Fibroblast of villous mesenchyme (primary cell): Measurements from ENCODE around the gene FOXO1. TPM values are rescaled to one million over a fixed set of nuclear protein-coding genes. Genes with fewer than 3 reads are reported as not detected.

Experiments
- DNase-seq: peaks from one replicate; pipeline ENCODE4 v3.0.0-alpha.2; 2010; ENCODE audit warnings: low read depth
- H3K4me3 ChIP-seq: 2 replicates; pipeline ENCODE4 v1.5.1; 2011; ENCODE audit warnings: low read depth, mild to moderate bottlenecking, low read length
- total RNA-seq: library from RNA; depleted of rRNA; stranded (reverse); fragments of >200 nt; gene quantifications from 2 replicates; pipeline ENCODE4 v1.2.3, GENCODE V29; 2012
- TF ChIP-seq, protein P1 (sequence below): IDR thresholded peaks from 2 replicates; pipeline ENCODE4 v1.5.1; 2012; ENCODE audit warnings: low read depth, mild to moderate bottlenecking, low read length; ENCODE audit not compliant: insufficient read depth

The FOXO1 gene
- total RNA-seq, 1 donor, result 9.5 TPM

DNA sequence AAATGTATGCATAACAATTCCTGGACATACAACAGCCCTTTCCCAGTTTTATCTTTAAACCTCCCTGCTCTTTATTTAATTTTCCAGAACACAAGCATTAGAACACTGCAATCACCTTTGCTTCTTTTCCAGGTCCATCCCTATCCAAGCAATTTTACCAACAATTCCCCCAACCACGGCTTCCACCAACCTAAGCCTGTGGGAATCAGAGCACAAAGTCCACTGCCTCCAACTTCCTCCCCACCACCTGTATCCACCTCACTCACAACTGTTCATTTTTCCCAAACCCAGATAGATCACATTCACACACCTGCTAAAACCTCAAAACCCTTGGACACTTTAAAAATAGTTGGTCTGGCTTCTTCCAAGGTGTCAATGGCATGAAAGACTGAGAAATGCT lies 39.5 kb downstream of the FOXO1 start:
- TF ChIP-seq, protein P1, sequence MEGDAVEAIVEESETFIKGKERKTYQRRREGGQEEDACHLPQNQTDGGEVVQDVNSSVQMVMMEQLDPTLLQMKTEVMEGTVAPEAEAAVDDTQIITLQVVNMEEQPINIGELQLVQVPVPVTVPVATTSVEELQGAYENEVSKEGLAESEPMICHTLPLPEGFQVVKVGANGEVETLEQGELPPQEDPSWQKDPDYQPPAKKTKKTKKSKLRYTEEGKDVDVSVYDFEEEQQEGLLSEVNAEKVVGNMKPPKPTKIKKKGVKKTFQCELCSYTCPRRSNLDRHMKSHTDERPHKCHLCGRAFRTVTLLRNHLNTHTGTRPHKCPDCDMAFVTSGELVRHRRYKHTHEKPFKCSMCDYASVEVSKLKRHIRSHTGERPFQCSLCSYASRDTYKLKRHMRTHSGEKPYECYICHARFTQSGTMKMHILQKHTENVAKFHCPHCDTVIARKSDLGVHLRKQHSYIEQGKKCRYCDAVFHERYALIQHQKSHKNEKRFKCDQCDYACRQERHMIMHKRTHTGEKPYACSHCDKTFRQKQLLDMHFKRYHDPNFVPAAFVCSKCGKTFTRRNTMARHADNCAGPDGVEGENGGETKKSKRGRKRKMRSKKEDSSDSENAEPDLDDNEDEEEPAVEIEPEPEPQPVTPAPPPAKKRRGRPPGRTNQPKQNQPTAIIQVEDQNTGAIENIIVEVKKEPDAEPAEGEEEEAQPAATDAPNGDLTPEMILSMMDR, result no peak
- no peak for DNase-seq
- no peak overlapping the region for H3K4me3 ChIP-seq

DNA sequence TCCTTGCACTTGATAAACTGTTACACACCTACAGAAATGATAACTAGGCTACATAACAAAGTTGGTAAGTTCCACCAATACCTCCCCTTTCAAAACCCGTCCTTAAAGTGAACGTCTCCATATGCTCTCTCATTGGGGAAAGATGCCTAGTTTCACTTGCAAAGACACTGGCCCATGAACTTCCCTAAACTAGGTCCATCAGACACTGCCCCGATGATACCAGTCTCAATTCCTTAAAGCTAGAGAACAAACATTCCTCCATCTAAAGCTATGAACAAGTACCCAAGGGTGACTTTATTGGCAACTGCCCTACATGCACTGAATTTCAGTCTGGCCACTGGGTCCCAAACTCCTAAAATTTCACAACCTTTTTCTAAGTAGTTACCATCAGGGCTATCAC lies 39.9 kb downstream of the FOXO1 start:
- H3K4me3 ChIP-seq, result no peak overlapping the region
- DNase-seq, result no peak
- TF ChIP-seq, protein P1, result no peak

DNA sequence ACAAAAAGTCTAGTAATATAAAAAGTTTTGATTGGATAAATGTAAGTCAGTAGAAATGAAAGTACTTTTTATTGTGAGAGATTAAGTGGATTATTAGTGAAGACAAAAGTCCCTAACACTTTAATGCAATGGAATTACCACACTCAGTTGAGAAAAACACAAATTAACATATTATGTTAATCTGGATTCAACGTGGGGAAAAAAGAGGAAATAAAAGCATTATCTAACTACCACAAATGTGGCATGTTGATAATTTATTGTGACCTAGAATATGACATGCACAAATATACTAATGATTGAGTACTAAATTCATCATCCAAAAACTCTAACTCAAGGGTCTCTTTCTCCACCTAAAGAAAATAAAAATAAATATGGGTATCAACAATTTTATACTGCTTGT lies 41.5 kb downstream of the FOXO1 start:
- TF ChIP-seq, protein P1, result no peak
- no peak overlapping the region for H3K4me3 ChIP-seq
- DNase-seq, result no peak

DNA sequence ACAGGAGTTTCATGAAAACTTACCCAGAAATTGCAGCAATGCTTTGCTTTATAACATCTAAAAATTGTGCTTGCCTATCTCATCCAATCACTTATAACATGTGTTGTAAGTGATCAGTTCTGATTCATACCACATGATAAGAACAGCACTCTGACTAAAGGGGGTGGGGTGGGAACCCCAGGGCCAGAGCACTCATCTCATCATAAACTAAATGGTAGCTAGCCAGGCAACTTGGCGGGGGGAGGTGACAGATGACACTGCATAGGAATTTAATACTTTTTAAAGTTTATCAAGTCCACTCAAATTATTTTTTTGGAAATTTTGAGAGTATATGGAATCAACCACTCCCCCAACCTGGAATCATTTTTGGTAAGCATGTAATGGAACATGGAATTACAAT lies 42.1 kb downstream of the FOXO1 start:
- TF ChIP-seq, protein P1, result no peak
- H3K4me3 ChIP-seq, result no peak overlapping the region
- DNase-seq, result peak; percentile 28

DNA sequence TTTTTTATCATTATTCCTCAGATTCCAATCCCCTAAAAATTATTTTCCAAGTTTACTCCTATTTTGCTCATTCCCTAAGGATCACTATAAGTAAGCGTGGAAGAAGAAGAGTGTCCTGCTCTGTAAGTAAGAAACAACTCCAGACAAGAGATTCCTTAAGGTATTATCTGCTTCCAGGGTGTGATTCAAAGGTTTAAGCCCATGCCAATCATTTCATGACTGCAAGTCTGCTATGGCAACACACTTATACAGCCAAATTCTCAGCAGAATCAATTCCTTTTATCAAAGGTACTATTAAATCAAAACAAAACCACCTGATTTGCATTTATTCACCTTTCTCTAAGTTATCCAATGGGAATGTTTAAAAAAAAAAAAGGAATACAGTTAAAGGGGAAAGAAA lies 43.7 kb downstream of the FOXO1 start:
- TF ChIP-seq, protein P1, result no peak
- H3K4me3 ChIP-seq, result no peak overlapping the region
- no peak for DNase-seq

DNA sequence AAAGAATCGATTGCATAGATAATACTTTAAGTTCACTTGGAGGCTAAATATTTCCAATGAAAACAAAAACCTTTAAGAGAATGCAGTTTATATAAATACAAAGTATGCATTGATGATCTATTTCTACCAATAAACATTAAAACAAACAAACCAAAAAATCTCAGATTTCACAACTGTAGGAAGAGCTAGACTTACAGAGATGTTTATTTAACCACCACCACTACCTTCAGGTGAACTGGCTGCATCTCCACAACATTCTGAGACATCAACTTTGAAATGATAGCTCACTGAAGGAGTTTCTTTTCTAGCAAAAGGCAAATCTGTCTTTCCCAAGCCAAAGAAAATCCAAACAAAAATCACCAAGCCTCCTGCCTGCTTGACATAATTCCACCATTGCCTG lies 44.2 kb downstream of the FOXO1 start:
- no peak overlapping the region for H3K4me3 ChIP-seq
- no peak for DNase-seq
- TF ChIP-seq, protein P1, result no peak

DNA sequence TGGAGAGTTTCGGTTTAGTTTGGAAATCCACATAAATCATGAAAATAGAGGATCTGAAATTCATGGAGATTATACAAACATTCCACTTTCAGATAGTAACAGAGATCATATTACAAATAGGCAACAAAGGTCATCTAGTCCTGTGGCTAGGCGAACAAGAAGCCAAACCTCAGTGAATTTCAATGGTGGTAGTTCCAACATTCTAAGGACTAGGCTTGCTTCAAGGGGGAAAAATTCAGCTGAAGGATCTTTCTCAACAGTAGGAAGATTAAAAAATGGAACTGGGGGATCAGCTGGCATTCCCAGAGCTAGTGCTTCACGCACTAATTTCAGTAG lies 47.0 kb downstream of the FOXO1 start:
- no peak for DNase-seq
- TF ChIP-seq, protein P1, result no peak
- H3K4me3 ChIP-seq, result no peak overlapping the region
